K562 (cell line): Measurements from ENCODE around the gene SCAPER. TPM values are rescaled to one million over a fixed set of nuclear protein-coding genes. Genes with fewer than 3 reads are reported as not detected.

Source experiments
- ATAC-seq: fragments of 200-7000 bp; cut with Tn5 transposase; 3 replicates; pipeline ENCODE4 v1.9.1; 2020; ENCODE audit warnings: moderate library complexity
- BruUV-seq: library from RNA; stranded (reverse); fragments of 400-500 nt; replicated peaks from 2 replicates; lab custom pipeline; 2021; lab: Mats Ljungman, UMichigan
- CTCF ChIA-PET: fragments of 300-600 bp; formaldehyde crosslinking; extraction: SDS; loops from one replicate; lab custom pipeline; 2021; ENCODE audit warnings: low intra/inter-chr PET ratio; lab: Yijun Ruan, JAX
- POLR2A ChIA-PET: fragments of 300-600, 350-650 bp; sonication (Branson Sonifier 250); formaldehyde crosslinking; extraction: SDS; loops from one replicate; lab custom pipeline; 2021; ENCODE audit warnings: antibody characterized with exemption, inconsistent platforms; lab: Yijun Ruan, JAX
- DNase-seq, 4 experiments: peaks; one replicate each; pipeline versions ENCODE4 v3.0.0 to v3.0.0-alpha.2; 2011 to 2018; ENCODE audit warnings: low spot score in 3 of 4, mixed read lengths in 3 of 4; ENCODE audit errors: extremely low read depth in 1 of 4
- FAIRE-seq: peaks from 2 replicates; lab custom pipeline; 2011; peaks lifted over from hg19 to GRCh38; lab: Jason Lieb, UNC
- H2AFZ ChIP-seq: 2 replicates; pipeline ENCODE4 v1.6.0; 2011; ENCODE audit warnings: low read depth, low read length, control low read depth, inconsistent platforms
- H3K27ac ChIP-seq: fragments of 200-600 bp; 3 replicates; pipeline ENCODE4 v1.8.0; 2011; ENCODE audit warnings: low read depth, mild to moderate bottlenecking, control low read depth, inconsistent platforms, low read length, moderate library complexity, mixed read lengths; ENCODE audit errors: extremely low read depth
- H3K27me3 ChIP-seq, 2 experiments: fragments of 300-600 bp in 1 of 2; 2 replicates in 1 of 2; 3 replicates in 1 of 2; pipeline versions ENCODE4 v1.6.0 to v1.8.0; 2011; ENCODE audit warnings: inconsistent platforms in 2 of 2, low read length in 2 of 2, mild to moderate bottlenecking in 1 of 2, mixed read lengths in 1 of 2, moderate library complexity in 1 of 2; ENCODE audit not compliant: control insufficient read depth in 2 of 2, insufficient read depth in 2 of 2
- H3K36me3 ChIP-seq: fragments of 300-600 bp; 3 replicates; pipeline ENCODE4 v1.8.0; 2011; ENCODE audit warnings: mild to moderate bottlenecking, low read length, inconsistent platforms; ENCODE audit not compliant: control insufficient read depth, insufficient read depth
- H3K4me1 ChIP-seq, 2 experiments: fragments of 200-600 bp in 1 of 2; replicated peaks in 1 of 2; 2 replicates in 1 of 2; 3 replicates in 1 of 2; pipeline versions ENCODE4 v1.5.1 to v1.8.0; 2011; ENCODE audit warnings: inconsistent platforms in 2 of 2, low read length in 2 of 2, mild to moderate bottlenecking in 1 of 2, mixed read lengths in 1 of 2, moderate library complexity in 1 of 2; ENCODE audit not compliant: control insufficient read depth in 2 of 2, insufficient read depth in 2 of 2
- H3K4me2 ChIP-seq: 2 replicates; pipeline ENCODE4 v1.6.1; 2011; ENCODE audit warnings: low read length, control low read depth, inconsistent platforms, mixed read lengths; ENCODE audit not compliant: insufficient read depth
- H3K4me3 ChIP-seq: fragments of 200-600 bp; sonication (generic), shearing (Covaris generic); 2 replicates; pipeline ENCODE4 v1.5.1; 2016; ENCODE audit warnings: control low read depth, inconsistent platforms
- H3K79me2 ChIP-seq: fragments of 200-600 bp; 3 replicates; pipeline ENCODE4 v1.8.0; 2011; ENCODE audit warnings: low read length, inconsistent platforms; ENCODE audit not compliant: control insufficient read depth, insufficient read depth
- H3K9ac ChIP-seq, 2 experiments: 2 replicates each; pipeline versions ENCODE4 v1.6.0 to v1.6.1; 2011; ENCODE audit warnings: low read depth in 2 of 2, low read length in 2 of 2, control low read depth in 1 of 2, inconsistent platforms in 1 of 2, mild to moderate bottlenecking in 1 of 2, mixed read lengths in 1 of 2; ENCODE audit not compliant: insufficient read depth in 1 of 2
- H3K9me1 ChIP-seq: one replicate; pipeline ENCODE4 v1.6.0; 2011; ENCODE audit warnings: inconsistent platforms, mild to moderate bottlenecking, low read length, moderate library complexity; ENCODE audit not compliant: control insufficient read depth, insufficient read depth
- H3K9me3 ChIP-seq: replicated peaks from 2 replicates; pipeline ENCODE4 v1.5.1; 2011; ENCODE audit warnings: low read depth, low read length, inconsistent platforms; ENCODE audit not compliant: control insufficient read depth, insufficient read depth
- H4K20me1 ChIP-seq: replicated peaks from 2 replicates; pipeline ENCODE4 v1.6.1; 2011; ENCODE audit warnings: low read length, inconsistent platforms, mixed read lengths; ENCODE audit not compliant: control insufficient read depth, insufficient read depth
- EP400 ChIP-seq: fragments of 450-650 bp; IDR thresholded peaks from 2 replicates; pipeline ENCODE4 v1.6.1; 2017; ENCODE audit warnings: antibody characterized with exemption, mild to moderate bottlenecking, moderate library complexity
- FOXK2 ChIP-seq, 2 experiments: fragments of 450-650 bp; IDR thresholded peaks in 1 of 2; conservative IDR thresholded peaks in 1 of 2; 2 replicates each; pipeline ENCODE4 v1.6.1; 2016; ENCODE audit warnings: low read depth in 2 of 2, mild to moderate bottlenecking in 1 of 2
- MCM2 ChIP-seq: fragments of 450-650 bp; IDR thresholded peaks from 2 replicates; pipeline ENCODE4 v1.6.1; 2017; ENCODE audit warnings: low read depth, mild to moderate bottlenecking
- NFRKB ChIP-seq: fragments of 450-650 bp; IDR thresholded peaks from 2 replicates; pipeline ENCODE4 v1.6.1; 2016; ENCODE audit warnings: low read depth
- NR2C1 ChIP-seq, 2 experiments: fragments of 450-650 bp; IDR thresholded peaks; 2 replicates each; pipeline ENCODE4 v1.6.1; 2017; ENCODE audit warnings: mild to moderate bottlenecking in 2 of 2, antibody characterized with exemption in 1 of 2, inconsistent platforms in 1 of 2, missing compliant biosample characterization in 1 of 2, missing genetic modification characterization in 1 of 2
- TAF9B ChIP-seq: fragments of 450-650 bp; IDR thresholded peaks from 2 replicates; pipeline ENCODE4 v1.6.1; 2018; ENCODE audit warnings: mild to moderate bottlenecking; ENCODE audit not compliant: partially characterized antibody
- XRCC4 ChIP-seq: IDR thresholded peaks from one replicate; pipeline ENCODE4 v1.6.1; 2011; ENCODE audit not compliant: insufficient read depth, insufficient read length; ENCODE audit errors: extremely low read depth
- WGBS: fragments of 100-300 bp; shearing (Covaris generic); methylation state at CpG from one replicate; pipeline ENCODE4 v1.1.6; 2016; ENCODE audit warnings: low coverage, mixed read lengths; ENCODE audit not compliant: insufficient coverage; ENCODE audit errors: missing lambda C conversion rate; 5-methylcytosine and 5-hydroxymethylcytosine counted together
- in situ Hi-C: fragments of 300-500 bp; cut with MboI; formaldehyde crosslinking; loops from 4 replicates; pipeline ENCODE4 v1.15.0; 2018; ENCODE audit warnings: inconsistent platforms, mixed read lengths
- intact Hi-C: fragments of 100-400 bp; cut with micrococcal nuclease; formaldehyde crosslinking; loops from 2 replicates; pipeline ENCODE4 v1.14.2; 2022
- polyA plus RNA-seq, 8 experiments: library from polyadenylated mRNA; depleted of rRNA in 4 of 8; stranded (reverse) in 5 of 8; unstranded in 3 of 8; fragments of >200 nt; fragmentation: Nextera tagmentation in 2 of 8; fragmentation: Illumina TruSeq in 1 of 8; extraction: Ambion mirVana in 2 of 8; extraction: Trizol in 1 of 8; gene quantifications; 2 replicates each; pipeline versions ENCODE4 v1.2.1 to v1.2.3, GENCODE V29; 2011 to 2014; ENCODE audit warnings: inconsistent platforms in 1 of 8, missing spikeins in 1 of 8
- total RNA-seq, 7 experiments: library from RNA; depleted of rRNA in 6 of 7; stranded (reverse); fragments of >200 nt in 6 of 7; fragmentation: Illumina TruSeq in 2 of 7; extraction: Trizol in 2 of 7; gene quantifications; 2 replicates each; pipeline versions ENCODE4 v1.2.1 to v1.2.3, GENCODE V29; 2011 to 2021; ENCODE audit warnings: low replicate concordance in 1 of 7
- TF ChIP-seq, protein P1 (sequence below): fragments of 450-650 bp; IDR thresholded peaks from 2 replicates; pipeline ENCODE4 v1.6.1; 2016; ENCODE audit warnings: borderline replicate concordance

The SCAPER gene
- total and polyA plus RNA-seq, 9 of the 15 experiments (the other 6 are each of a cell fraction or from before 2014, with no cell fraction given): 1.3 to 5.7 (median 3.2) TPM

DNA sequence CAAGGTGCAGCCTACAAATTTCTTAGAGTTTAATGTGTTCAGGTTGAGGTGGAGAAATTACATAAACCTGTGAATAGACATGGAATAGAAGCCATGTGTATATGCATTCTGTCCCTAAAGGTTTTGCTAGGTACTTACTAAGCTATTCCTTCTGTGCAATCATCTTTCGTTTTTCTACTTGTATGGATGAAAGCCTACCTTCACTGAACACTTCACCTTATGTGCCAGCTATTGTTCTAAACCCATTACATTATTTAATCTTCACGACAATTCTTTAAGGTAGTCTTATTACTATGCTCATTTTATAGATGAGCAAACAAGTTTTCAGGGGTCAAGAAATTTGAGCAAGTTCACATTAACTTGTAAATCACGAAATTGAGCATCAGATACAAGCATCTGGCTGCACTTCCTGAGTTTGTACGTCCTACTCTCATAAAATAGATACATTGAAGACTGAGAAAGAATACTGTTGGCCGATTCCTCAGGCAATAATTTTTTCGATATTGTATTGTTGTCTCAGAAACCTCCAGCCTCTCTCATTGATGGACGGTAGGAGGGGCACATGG lies 25.8 kb upstream of the SCAPER start:
- no peaks in the 10 kb centered on the region for H3K9me1 ChIP-seq
- in situ Hi-C loops: no loop called here
- peak; percentile 74; the same call in 1 of the 2 replicates for TF ChIP-seq NFRKB
- TF ChIP-seq FOXK2 (conservative IDR thresholded peaks at IDR 0.05 in 1 of 2, IDR thresholded peaks at IDR 0.05 in 1 of 2; ENCODE audit: low read depth in 2 of 2): no peak
- no peak; the same call in 1 of the 2 replicates for TF ChIP-seq NR2C1 (IDR thresholded peaks at IDR 0.05)
- TF ChIP-seq NR2C1 (tag; IDR thresholded peaks at IDR 0.05): no peak
- TF ChIP-seq, protein P1, sequence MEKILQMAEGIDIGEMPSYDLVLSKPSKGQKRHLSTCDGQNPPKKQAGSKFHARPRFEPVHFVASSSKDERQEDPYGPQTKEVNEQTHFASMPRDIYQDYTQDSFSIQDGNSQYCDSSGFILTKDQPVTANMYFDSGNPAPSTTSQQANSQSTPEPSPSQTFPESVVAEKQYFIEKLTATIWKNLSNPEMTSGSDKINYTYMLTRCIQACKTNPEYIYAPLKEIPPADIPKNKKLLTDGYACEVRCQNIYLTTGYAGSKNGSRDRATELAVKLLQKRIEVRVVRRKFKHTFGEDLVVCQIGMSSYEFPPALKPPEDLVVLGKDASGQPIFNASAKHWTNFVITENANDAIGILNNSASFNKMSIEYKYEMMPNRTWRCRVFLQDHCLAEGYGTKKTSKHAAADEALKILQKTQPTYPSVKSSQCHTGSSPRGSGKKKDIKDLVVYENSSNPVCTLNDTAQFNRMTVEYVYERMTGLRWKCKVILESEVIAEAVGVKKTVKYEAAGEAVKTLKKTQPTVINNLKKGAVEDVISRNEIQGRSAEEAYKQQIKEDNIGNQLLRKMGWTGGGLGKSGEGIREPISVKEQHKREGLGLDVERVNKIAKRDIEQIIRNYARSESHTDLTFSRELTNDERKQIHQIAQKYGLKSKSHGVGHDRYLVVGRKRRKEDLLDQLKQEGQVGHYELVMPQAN: peak; percentile 14; the same call in 1 of the 2 replicates
- 0 out of 2 replicates have a peak, but pooled peaks have one; percentile 39 for TF ChIP-seq EP400
- no peak for TF ChIP-seq MCM2
- TF ChIP-seq TAF9B: peak; percentile 59
- no peak for TF ChIP-seq XRCC4
- TF ChIP-seq, all 486 proteins: peak for 4
- intact Hi-C loops: no loop called here
- ChIA-PET POLR2A (interaction anchor here (1.0 to 1.5 kb wide), 7 partner anchors 17 to 62 kb away, joined by 3 to 6 read pairs (median 4); no protein-coding TSS in a partner anchor), CTCF (no interaction called here)
- Histone ChIP-seq H3K4me3 (peak overlapping the region; percentile 79), H4K20me1 (no peaks in the 10 kb centered on the region), H3K27me3 (no peaks in the 10 kb centered on the region), H3K4me1 (peaks cover 8 to 12% of the 10 kb centered on the region in 2 experiments; a peak in 4 of 5 replicates), H3K27ac (peak overlapping the region; percentile 78), H3K9me3 (no peaks in the 10 kb centered on the region), H2AFZ (peak overlapping the region; percentile 98), H3K9ac (peak overlapping the region; percentile 82 to 85), H3K79me2 (peaks cover 21% of the 10 kb centered on the region), H3K4me2 (peak overlapping the region; percentile 86), H3K36me3 (peaks cover 28% of the 10 kb centered on the region)
- 4% methylated on average over 7 of the region's 7 CpGs for WGBS
- no peak for FAIRE-seq
- DNase-seq: peak in 1 of 4 experiments; percentile 20
- BruUV-seq: TSS peak; percentile 94
- ATAC-seq: no peak
